ENCODE results near the gene DGKI. TPM values are rescaled to one million over a fixed set of nuclear protein-coding genes. Genes with fewer than 3 reads are reported as not detected.

DGKI gene
- total RNA-seq (2022; extraction: Qiagen RNA extraction) = 0.19 to 0.43 TPM (median 0.22 TPM) in 5 replicates

DNA sequence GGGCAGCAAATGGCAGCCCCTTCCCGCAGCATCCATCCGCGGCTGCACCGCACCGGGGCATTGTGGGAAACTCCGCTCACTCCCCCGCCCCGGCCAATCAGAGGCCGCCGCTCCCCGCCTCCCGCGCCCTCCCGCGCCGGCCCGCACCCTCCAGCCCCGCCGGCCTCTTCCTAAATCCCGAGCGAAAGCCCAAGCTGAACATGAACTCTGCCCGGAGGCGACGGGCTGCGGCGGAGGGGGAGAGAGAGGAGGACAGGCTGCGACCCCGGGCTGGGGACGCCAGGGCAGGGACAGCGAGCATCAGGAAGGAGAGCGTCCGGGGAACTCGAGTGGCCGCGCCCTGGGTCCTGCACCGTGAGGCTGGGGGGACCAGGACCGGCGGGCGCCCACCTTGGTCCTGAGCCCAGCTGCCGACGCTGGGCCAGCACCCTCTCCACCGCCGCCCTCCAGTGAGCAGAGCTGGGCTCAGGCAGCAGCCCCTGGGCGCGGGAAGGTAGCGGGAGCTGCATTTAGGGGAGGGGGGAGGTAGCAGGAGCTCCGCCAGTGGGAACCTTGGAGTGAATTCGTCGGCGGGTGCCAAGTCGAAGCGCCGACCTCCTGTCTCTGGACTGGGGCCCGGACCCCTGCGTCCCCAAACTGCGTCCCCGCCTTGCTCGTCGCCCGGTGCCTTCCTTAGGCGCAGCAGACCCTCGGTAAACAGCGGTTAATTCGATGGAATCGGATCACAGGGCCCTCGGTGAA is at the start of gene DGKI:
Gene DGKI (minus strand): TSS at position 148 of the 741 bp plus-strand sequence.

DNA sequence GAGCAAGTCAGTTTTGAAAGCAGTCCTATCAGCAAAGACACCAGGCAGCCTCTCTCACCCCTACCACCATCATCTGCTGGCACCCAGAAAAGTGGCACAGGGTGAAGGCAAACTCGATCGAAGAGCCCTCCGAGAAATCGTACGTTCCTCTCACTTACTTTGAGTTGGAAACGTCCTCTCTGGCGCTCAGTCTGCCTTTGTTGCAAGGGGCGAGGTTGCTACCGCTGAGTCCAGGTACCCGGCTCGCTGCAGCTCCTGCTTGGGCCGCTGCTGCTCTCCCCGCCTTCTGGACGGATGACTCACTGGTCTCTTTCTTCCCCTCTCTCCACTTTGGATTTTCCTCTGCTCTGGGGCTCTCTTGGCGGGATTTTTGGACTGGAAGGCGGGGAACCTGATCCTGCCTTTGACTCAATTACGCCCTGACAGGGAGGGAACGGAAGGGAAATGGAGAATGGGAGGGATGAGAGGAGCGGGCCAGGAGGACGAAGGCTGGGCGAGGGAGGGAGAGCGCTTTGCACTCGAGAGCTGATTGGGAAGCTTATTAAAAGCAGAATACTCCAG is 503.4 kb downstream of the DGKI start, which contains the start of gene PTN:
Gene PTN (minus strand): TSS at position 453 of the 561 bp plus-strand sequence. CDS start 88,760 bp downstream, outside the sequence.

Other genes with a start within 250 kb of the DGKI start
- 28.0 to 41.6 TPM (median 39.2 TPM) in 5 replicates for gene CREB3L2, start 155.1 kb upstream of the DGKI start, total RNA-seq (2022; extraction: Qiagen RNA extraction)
- gene AKR1D1, start 229.5 kb upstream of the DGKI start, total RNA-seq (2022; extraction: Qiagen RNA extraction) = 0.04 to 0.08 TPM (median 0.06 TPM) in 3 of 5 replicates, not detected in the others

Data from A549 treated with dexamethasone at 1 μM for 4 hours (cell line).